CD14-positive monocyte (primary cell): ENCODE data around the gene PTPRU. TPM values are rescaled to one million over a fixed set of nuclear protein-coding genes. Genes with fewer than 3 reads are reported as not detected.

Source experiments
- DNase-seq, 3 donors: peaks; one replicate each; pipeline ENCODE4 v3.0.0-alpha.2; 2011 to 2022
- H2AFZ ChIP-seq: 2 replicates; pipeline ENCODE4 v1.6.0; 2012; ENCODE audit warnings: mild to moderate bottlenecking, low read depth, low read length, inconsistent platforms; ENCODE audit not compliant: insufficient read depth, poor library complexity, severe bottlenecking
- H3K27ac ChIP-seq, 2 donors: 1 replicate in 1 of 2; 2 replicates in 1 of 2; pipeline ENCODE4 v1.5.1; 2012 to 2013; ENCODE audit warnings: low read length in 2 of 2, control low read depth in 1 of 2, inconsistent platforms in 1 of 2, low read depth in 1 of 2, mild to moderate bottlenecking in 1 of 2
- H3K27me3 ChIP-seq, 2 donors: one replicate each; pipeline versions ENCODE4 v1.6.0 to v1.6.1; 2011 to 2013; ENCODE audit warnings: low read length in 2 of 2; ENCODE audit not compliant: control insufficient read depth in 2 of 2, insufficient read depth in 2 of 2
- H3K36me3 ChIP-seq, 2 donors: replicated peaks in 1 of 2; 1 replicate in 1 of 2; 2 replicates in 1 of 2; pipeline versions ENCODE4 v1.5.1 to v1.6.1; 2012 to 2013; ENCODE audit warnings: low read length in 2 of 2, control low read depth in 1 of 2, inconsistent platforms in 1 of 2, mild to moderate bottlenecking in 1 of 2; ENCODE audit not compliant: insufficient read depth in 2 of 2, control insufficient read depth in 1 of 2
- H3K4me1 ChIP-seq, 2 donors: 1 replicate in 1 of 2; 2 replicates in 1 of 2; pipeline versions ENCODE4 v1.5.1 to v1.6.1; 2012 to 2013; ENCODE audit warnings: low read length in 2 of 2, control low read depth in 1 of 2, inconsistent platforms in 1 of 2, mild to moderate bottlenecking in 1 of 2, moderate library complexity in 1 of 2; ENCODE audit not compliant: insufficient read depth in 2 of 2, control insufficient read depth in 1 of 2
- H3K4me2 ChIP-seq: replicated peaks from 2 replicates; pipeline ENCODE3; 2012; ENCODE audit warnings: low read length, moderate library complexity, mild to moderate bottlenecking; ENCODE audit not compliant: poor library complexity, severe bottlenecking; ENCODE audit errors: extremely low read depth
- H3K4me3 ChIP-seq, 3 experiments: fragments of 200-600 bp in 1 of 3; sonication (generic) in 1 of 3; replicated peaks in 1 of 3; 1 replicate in 2 of 3; 2 replicates in 1 of 3; pipeline ENCODE4 v1.5.1; 2011 to 2013; ENCODE audit warnings: low read length in 3 of 3, mild to moderate bottlenecking in 3 of 3, control low read depth in 2 of 3, low read depth in 2 of 3, inconsistent platforms in 1 of 3, moderate library complexity in 1 of 3
- H3K79me2 ChIP-seq: 2 replicates; pipeline ENCODE4 v1.6.0; 2012; ENCODE audit warnings: mild to moderate bottlenecking, control low read depth, inconsistent platforms, low read length, moderate library complexity; ENCODE audit not compliant: insufficient read depth
- H3K9ac ChIP-seq: 2 replicates; pipeline ENCODE4 v1.6.0; 2017; ENCODE audit warnings: low read length, mild to moderate bottlenecking; ENCODE audit not compliant: insufficient read depth, poor library complexity, severe bottlenecking
- H3K9me3 ChIP-seq, 2 donors: replicated peaks in 1 of 2; 1 replicate in 1 of 2; 2 replicates in 1 of 2; pipeline versions ENCODE4 v1.5.1 to v1.6.1; 2012 to 2013; ENCODE audit warnings: low read length in 2 of 2, control low read depth in 1 of 2; ENCODE audit not compliant: control insufficient read depth in 1 of 2, insufficient read depth in 1 of 2
- H4K20me1 ChIP-seq: 2 replicates; pipeline ENCODE4 v1.6.0; 2012; ENCODE audit warnings: mild to moderate bottlenecking, low read length, control low read depth, moderate library complexity; ENCODE audit not compliant: insufficient read depth
- H3K27ac Mint-ChIP-seq, 7 donors: one replicate each; pipeline ENCODE4 v1.8.0; 2020; ENCODE audit warnings: mild to moderate bottlenecking in 7 of 7, mixed read lengths in 7 of 7, moderate library complexity in 6 of 7, inconsistent platforms in 2 of 7
- H3K27me3 Mint-ChIP-seq, 3 donors: one replicate each; pipeline ENCODE4 v1.8.0; 2021 to 2022; ENCODE audit warnings: low read depth in 3 of 3, mild to moderate bottlenecking in 3 of 3, mixed read lengths in 3 of 3, moderate library complexity in 3 of 3, inconsistent platforms in 1 of 3
- H3K36me3 Mint-ChIP-seq, 2 donors: one replicate each; pipeline ENCODE4 v1.8.0; 2020; ENCODE audit warnings: mixed read lengths in 2 of 2, inconsistent platforms in 1 of 2, mild to moderate bottlenecking in 1 of 2
- H3K4me1 Mint-ChIP-seq: one replicate; pipeline ENCODE4 v1.8.0; 2020; ENCODE audit warnings: mild to moderate bottlenecking, mixed read lengths
- H3K4me3 Mint-ChIP-seq, 2 donors: one replicate each; pipeline ENCODE4 v1.8.0; 2020; ENCODE audit warnings: mild to moderate bottlenecking in 2 of 2, mixed read lengths in 2 of 2, moderate library complexity in 1 of 2
- H3K9me3 Mint-ChIP-seq, 7 donors: one replicate each; pipeline ENCODE4 v1.8.0; 2020 to 2022; ENCODE audit warnings: mixed read lengths in 7 of 7, mild to moderate bottlenecking in 6 of 7, moderate library complexity in 6 of 7, inconsistent platforms in 2 of 7
- CTCF ChIP-seq: fragments of 200-600 bp; IDR thresholded peaks from one replicate; pipeline ENCODE4 v1.8.0; 2022; ENCODE audit warnings: antibody characterized with exemption, mild to moderate bottlenecking
- WGBS: methylation state at CpG from one replicate; pipeline ENCODE4 v1.1.5; 2013; ENCODE audit warnings: missing lambda C conversion rate; ENCODE audit not compliant: insufficient coverage; 5-methylcytosine and 5-hydroxymethylcytosine counted together
- intact Hi-C, 2 donors: fragments of 100-400 bp; cut with micrococcal nuclease; formaldehyde crosslinking; loops; one replicate each; pipeline versions ENCODE4 v1.15.0 to v1.15.1; 2023
- polyA plus RNA-seq, 3 donors: library from polyadenylated mRNA; depleted of rRNA in 1 of 3; unstranded in 2 of 3; stranded (reverse) in 1 of 3; fragments of 300-500 nt in 2 of 3; fragments of >200 nt in 1 of 3; fragmentation: Illumina TruSeq in 2 of 3; gene quantifications; 1 replicate in 2 of 3; 2 replicates in 1 of 3; pipeline ENCODE4 v1.2.3, GENCODE V29; 2012 to 2021

Gene PTPRU
- polyA plus RNA-seq, 3 donors: 0.42 to 1.4 TPM; not detected in 1

GRCh38 chr1:29243871-29244200, 7.5 kb downstream of the PTPRU start:
- Mint-ChIP-seq H3K4me1 (peaks cover 5% of the 10 kb centered on the region), H3K27me3 (peaks cover 20 to 36% (median 24%) of the 10 kb centered on the region in 3 donors), H3K4me3 (no peak overlapping the region), H3K9me3 (peaks cover 0 to 6% (median 1%) of the 10 kb centered on the region in 7 donors), H3K27ac (no peak overlapping the region), H3K36me3 (peaks cover 0 to 2% of the 10 kb centered on the region in 2 donors)
- Histone ChIP-seq H2AFZ (no peak overlapping the region), H3K4me3 (no peak overlapping the region), H3K9ac (no peak overlapping the region), H3K79me2 (no peaks in the 10 kb centered on the region), H3K4me2 (no peak overlapping the region), H4K20me1 (no peaks in the 10 kb centered on the region), H3K36me3 (no peaks in the 10 kb centered on the region), H3K9me3 (peaks cover 0 to 4% of the 10 kb centered on the region in 2 donors), H3K27me3 (peaks cover 11 to 26% of the 10 kb centered on the region in 2 donors), H3K27ac (no peak overlapping the region), H3K4me1 (peaks cover 4% of the 10 kb centered on the region in 2 donors)
- WGBS: 66% methylated on average over 3 of the region's 3 CpGs
- no peak for DNase-seq
- intact Hi-C loops: no loop called here
- no peak for TF ChIP-seq CTCF

- Mint-ChIP-seq H3K4me3 (no peak overlapping the region), H3K4me1 (peaks cover 3% of the 10 kb centered on the region), H3K9me3 (peaks cover 0 to 3% (median 0%) of the 10 kb centered on the region in 7 donors), H3K36me3 (no peaks in the 10 kb centered on the region), H3K27me3 (peaks cover 8 to 21% (median 9%) of the 10 kb centered on the region in 3 donors), H3K27ac (no peak overlapping the region)
- Histone ChIP-seq H2AFZ (no peak overlapping the region), H3K9me3 (no peaks in the 10 kb centered on the region), H3K27me3 (peaks cover 0 to 12% of the 10 kb centered on the region in 2 donors), H3K4me2 (no peak overlapping the region), H3K9ac (no peak overlapping the region), H3K27ac (no peak overlapping the region), H3K36me3 (no peaks in the 10 kb centered on the region), H3K4me1 (no peaks in the 10 kb centered on the region), H3K4me3 (no peak overlapping the region), H4K20me1 (no peaks in the 10 kb centered on the region), H3K79me2 (no peaks in the 10 kb centered on the region)
- 82% methylated on average over 3 of the region's 6 CpGs for WGBS
- no peak for TF ChIP-seq CTCF
- intact Hi-C loops: no loop called here
- DNase-seq: no peak
Observed at GRCh38 chr1:29245261-29245660, 8.9 kb downstream of the PTPRU start.
